ENCODE results near the gene RAI14. TPM values are rescaled to one million over a fixed set of nuclear protein-coding genes. Genes with fewer than 3 reads are reported as not detected.
A peak's percentile ranks its signal among the peaks of the same experiment; 100 is the strongest.

The RAI14 gene
- total and polyA plus RNA-seq, 4 experiments from 2014 or later, result 0.15 to 2.6 (median 2.1) TPM

- no peak overlapping the region for H3K4me3 Mint-ChIP-seq
- Histone ChIP-seq H3K9me3 (ENCODE audit: control insufficient read depth in 1 of 2, low read length in 2 of 2) (no peaks in the 10 kb centered on the region), H3K4me1 (ENCODE audit: insufficient read depth, low read length) (no peaks in the 10 kb centered on the region), H3K36me3 (ENCODE audit: insufficient read depth, low read length) (no peaks in the 10 kb centered on the region), H3K4me3 (ENCODE audit: low read length in 2 of 2) (no peak overlapping the region), H3K27ac (ENCODE audit: low read depth, low read length) (no peak overlapping the region), H3K27me3 (ENCODE audit: insufficient read depth, low read length) (no peaks in the 10 kb centered on the region)
- peaks cover 0 to 9% of the 10 kb centered on the region in 2 donors for H3K36me3 Mint-ChIP-seq
- H3K27ac Mint-ChIP-seq, result no peak overlapping the region
- H3K27me3 Mint-ChIP-seq, result peaks cover 0 to 1% of the 10 kb centered on the region in 2 donors
- no peak for DNase-seq
- ChIA-PET POLR2A (ENCODE audit: partially characterized antibody) (no interaction called here), CTCF (ENCODE audit: partially characterized antibody) (interaction anchor here (1.3 kb wide), 1 partner anchor 22 kb away, joined by 3 read pairs; no protein-coding TSS in a partner anchor)
- intact Hi-C loops (cut with micrococcal nuclease), result no loop called here
- no peaks in the 10 kb centered on the region for H3K9me3 Mint-ChIP-seq
- H3K4me1 Mint-ChIP-seq, result no peaks in the 10 kb centered on the region
These were observed 146.9 kb downstream of the RAI14 start for GRCh38 chr5:34802834-34803563.

- H3K9me3 ChIP-seq (ENCODE audit: control insufficient read depth in 1 of 2, low read length in 2 of 2), result no peaks in the 10 kb centered on the region
- CTCF ChIA-PET (ENCODE audit: partially characterized antibody), result interaction anchor here (1.3 kb wide), 1 partner anchor 21 kb away, joined by 3 read pairs; no protein-coding TSS in a partner anchor
- intact Hi-C loops (cut with micrococcal nuclease), result no loop called here
- Mint-ChIP-seq H3K4me1 (no peaks in the 10 kb centered on the region), H3K27ac (no peak overlapping the region), H3K36me3 (peaks cover 0 to 9% of the 10 kb centered on the region in 2 donors), H3K27me3 (peaks cover 0 to 1% of the 10 kb centered on the region in 2 donors), H3K9me3 (no peaks in the 10 kb centered on the region), H3K4me3 (no peak overlapping the region)
- POLR2A ChIA-PET (ENCODE audit: partially characterized antibody), result no interaction called here
- DNase-seq, result no peak
- no peak overlapping the region for H3K27ac ChIP-seq (ENCODE audit: low read depth, low read length)
- no peaks in the 10 kb centered on the region for H3K4me1 ChIP-seq (ENCODE audit: insufficient read depth, low read length)
- no peaks in the 10 kb centered on the region for H3K36me3 ChIP-seq (ENCODE audit: insufficient read depth, low read length)
- H3K27me3 ChIP-seq (ENCODE audit: insufficient read depth, low read length), result no peaks in the 10 kb centered on the region
- H3K4me3 ChIP-seq (ENCODE audit: low read length in 2 of 2), result no peak overlapping the region
These were observed 148.0 kb downstream of the RAI14 start for GRCh38 chr5:34803974-34804732.

- POLR2A ChIA-PET (ENCODE audit: partially characterized antibody), result no interaction called here
- Mint-ChIP-seq H3K4me1 (no peaks in the 10 kb centered on the region), H3K9me3 (no peaks in the 10 kb centered on the region), H3K27me3 (peaks cover 0 to 1% of the 10 kb centered on the region in 2 donors), H3K36me3 (peaks cover 0 to 9% of the 10 kb centered on the region in 2 donors), H3K4me3 (no peak overlapping the region), H3K27ac (no peak overlapping the region)
- Histone ChIP-seq H3K9me3 (ENCODE audit: control insufficient read depth in 1 of 2, low read length in 2 of 2) (no peaks in the 10 kb centered on the region), H3K4me3 (ENCODE audit: low read length in 2 of 2) (no peak overlapping the region), H3K27ac (ENCODE audit: low read depth, low read length) (no peak overlapping the region), H3K36me3 (ENCODE audit: insufficient read depth, low read length) (no peaks in the 10 kb centered on the region), H3K27me3 (ENCODE audit: insufficient read depth, low read length) (no peaks in the 10 kb centered on the region), H3K4me1 (ENCODE audit: insufficient read depth, low read length) (no peaks in the 10 kb centered on the region)
- CTCF ChIA-PET (ENCODE audit: partially characterized antibody), result no interaction called here
- intact Hi-C loops (cut with micrococcal nuclease), result no loop called here
- no peak for DNase-seq
These were observed 148.8 kb downstream of the RAI14 start for GRCh38 chr5:34804913-34805312.

GRCh38 chr5:34806532-34806931 lies 150.4 kb downstream of the RAI14 start:
- no peak overlapping the region for H3K4me3 Mint-ChIP-seq
- Histone ChIP-seq H3K27ac (ENCODE audit: low read depth, low read length) (no peak overlapping the region), H3K4me3 (ENCODE audit: low read length in 2 of 2) (no peak overlapping the region), H3K36me3 (ENCODE audit: insufficient read depth, low read length) (no peaks in the 10 kb centered on the region), H3K4me1 (ENCODE audit: insufficient read depth, low read length) (no peaks in the 10 kb centered on the region), H3K27me3 (ENCODE audit: insufficient read depth, low read length) (no peaks in the 10 kb centered on the region), H3K9me3 (ENCODE audit: control insufficient read depth in 1 of 2, low read length in 2 of 2) (no peaks in the 10 kb centered on the region)
- peaks cover 0 to 1% of the 10 kb centered on the region in 2 donors for H3K27me3 Mint-ChIP-seq
- POLR2A ChIA-PET (ENCODE audit: partially characterized antibody), result no interaction called here
- no peaks in the 10 kb centered on the region for H3K9me3 Mint-ChIP-seq
- no peak for DNase-seq
- H3K36me3 Mint-ChIP-seq, result peaks cover 0 to 9% of the 10 kb centered on the region in 2 donors
- H3K4me1 Mint-ChIP-seq, result no peaks in the 10 kb centered on the region
- H3K27ac Mint-ChIP-seq, result peak overlapping the region in 1 of 7 donors; percentile 23
- CTCF ChIA-PET (ENCODE audit: partially characterized antibody), result no interaction called here
- intact Hi-C loops (cut with micrococcal nuclease), result no loop called here

- H3K27me3 Mint-ChIP-seq, result peaks cover 0 to 2% of the 10 kb centered on the region in 2 donors
- intact Hi-C loops (cut with micrococcal nuclease), result no loop called here
- Histone ChIP-seq H3K27me3 (ENCODE audit: insufficient read depth, low read length) (no peaks in the 10 kb centered on the region), H3K36me3 (ENCODE audit: insufficient read depth, low read length) (no peaks in the 10 kb centered on the region), H3K4me3 (ENCODE audit: low read length in 2 of 2) (no peak overlapping the region), H3K9me3 (ENCODE audit: control insufficient read depth in 1 of 2, low read length in 2 of 2) (no peaks in the 10 kb centered on the region), H3K27ac (ENCODE audit: low read depth, low read length) (no peak overlapping the region), H3K4me1 (ENCODE audit: insufficient read depth, low read length) (no peaks in the 10 kb centered on the region)
- no peaks in the 10 kb centered on the region for H3K36me3 Mint-ChIP-seq
- DNase-seq, result no peak
- H3K9me3 Mint-ChIP-seq, result no peaks in the 10 kb centered on the region
- no peak overlapping the region for H3K4me3 Mint-ChIP-seq
- CTCF ChIA-PET (ENCODE audit: partially characterized antibody), result no interaction called here
- no peak overlapping the region for H3K27ac Mint-ChIP-seq
- POLR2A ChIA-PET (ENCODE audit: partially characterized antibody), result no interaction called here
- no peaks in the 10 kb centered on the region for H3K4me1 Mint-ChIP-seq
These were observed 155.6 kb downstream of the RAI14 start for GRCh38 chr5:34811706-34812105.

GRCh38 chr5:34813509-34813908 lies 157.4 kb downstream of the RAI14 start:
- CTCF ChIA-PET (ENCODE audit: partially characterized antibody), result no interaction called here
- no peak overlapping the region for H3K27ac Mint-ChIP-seq

GRCh38 chr5:34817558-34818351 lies 161.6 kb downstream of the RAI14 start:
- POLR2A ChIA-PET (ENCODE audit: partially characterized antibody), result no interaction called here

More at GRCh38 chr5:34813509-34813908, 157.4 kb downstream of the RAI14 start:
- Mint-ChIP-seq H3K27me3 (peaks cover 0 to 2% of the 10 kb centered on the region in 2 donors), H3K36me3 (no peaks in the 10 kb centered on the region), H3K9me3 (no peaks in the 10 kb centered on the region), H3K4me3 (no peak overlapping the region), H3K4me1 (no peaks in the 10 kb centered on the region)
- POLR2A ChIA-PET (ENCODE audit: partially characterized antibody), result no interaction called here
- Histone ChIP-seq H3K4me1 (ENCODE audit: insufficient read depth, low read length) (no peaks in the 10 kb centered on the region), H3K9me3 (ENCODE audit: control insufficient read depth in 1 of 2, low read length in 2 of 2) (no peaks in the 10 kb centered on the region), H3K36me3 (ENCODE audit: insufficient read depth, low read length) (no peaks in the 10 kb centered on the region), H3K27ac (ENCODE audit: low read depth, low read length) (no peak overlapping the region), H3K27me3 (ENCODE audit: insufficient read depth, low read length) (no peaks in the 10 kb centered on the region), H3K4me3 (ENCODE audit: low read length in 2 of 2) (no peak overlapping the region)
- no peak for DNase-seq
- intact Hi-C loops (cut with micrococcal nuclease), result no loop called here

More at GRCh38 chr5:34817558-34818351, 161.6 kb downstream of the RAI14 start:
- peaks cover 2% of the 10 kb centered on the region in 2 donors for H3K27me3 Mint-ChIP-seq
- Histone ChIP-seq H3K4me1 (ENCODE audit: insufficient read depth, low read length) (no peaks in the 10 kb centered on the region), H3K27ac (ENCODE audit: low read depth, low read length) (no peak overlapping the region), H3K36me3 (ENCODE audit: insufficient read depth, low read length) (no peaks in the 10 kb centered on the region), H3K27me3 (ENCODE audit: insufficient read depth, low read length) (no peaks in the 10 kb centered on the region), H3K9me3 (ENCODE audit: control insufficient read depth in 1 of 2, low read length in 2 of 2) (no peaks in the 10 kb centered on the region), H3K4me3 (ENCODE audit: low read length in 2 of 2) (no peak overlapping the region)
- intact Hi-C loops (cut with micrococcal nuclease), result no loop called here
- no peaks in the 10 kb centered on the region for H3K9me3 Mint-ChIP-seq
- H3K4me3 Mint-ChIP-seq, result no peak overlapping the region
- no peaks in the 10 kb centered on the region for H3K36me3 Mint-ChIP-seq
- CTCF ChIA-PET (ENCODE audit: partially characterized antibody), result no interaction called here
- H3K4me1 Mint-ChIP-seq, result no peaks in the 10 kb centered on the region
- no peak for DNase-seq
- H3K27ac Mint-ChIP-seq, result no peak overlapping the region
